NB4 (cell line): ENCODE measurements around the gene TNNC1.

Source experiments
- DNase-seq: peaks from one replicate; pipeline ENCODE4 v3.0.0; 2010; ENCODE audit warnings: low read depth
- H3K4me3 ChIP-seq: one replicate; pipeline ENCODE4 v1.5.1; 2011; ENCODE audit warnings: mild to moderate bottlenecking, low read depth, low read length, moderate library complexity
- MYC ChIP-seq: IDR thresholded peaks from 2 replicates; pipeline ENCODE4 v1.6.1; 2011; ENCODE audit warnings: low read depth, low read length
- POLR2A ChIP-seq: IDR thresholded peaks from 2 replicates; pipeline ENCODE4 v1.6.1; 2011; ENCODE audit warnings: mild to moderate bottlenecking; ENCODE audit not compliant: insufficient read length; ENCODE audit errors: extremely low read depth
- TF ChIP-seq, protein P1 (sequence below): IDR thresholded peaks from one replicate; pipeline ENCODE4 v1.5.1; 2012; ENCODE audit warnings: low read depth, low read length
- TF ChIP-seq, protein P2 (sequence below): IDR thresholded peaks from 2 replicates; pipeline ENCODE4 v1.6.1; 2011; ENCODE audit warnings: low read depth, low read length

TNNC1 gene

DNA sequence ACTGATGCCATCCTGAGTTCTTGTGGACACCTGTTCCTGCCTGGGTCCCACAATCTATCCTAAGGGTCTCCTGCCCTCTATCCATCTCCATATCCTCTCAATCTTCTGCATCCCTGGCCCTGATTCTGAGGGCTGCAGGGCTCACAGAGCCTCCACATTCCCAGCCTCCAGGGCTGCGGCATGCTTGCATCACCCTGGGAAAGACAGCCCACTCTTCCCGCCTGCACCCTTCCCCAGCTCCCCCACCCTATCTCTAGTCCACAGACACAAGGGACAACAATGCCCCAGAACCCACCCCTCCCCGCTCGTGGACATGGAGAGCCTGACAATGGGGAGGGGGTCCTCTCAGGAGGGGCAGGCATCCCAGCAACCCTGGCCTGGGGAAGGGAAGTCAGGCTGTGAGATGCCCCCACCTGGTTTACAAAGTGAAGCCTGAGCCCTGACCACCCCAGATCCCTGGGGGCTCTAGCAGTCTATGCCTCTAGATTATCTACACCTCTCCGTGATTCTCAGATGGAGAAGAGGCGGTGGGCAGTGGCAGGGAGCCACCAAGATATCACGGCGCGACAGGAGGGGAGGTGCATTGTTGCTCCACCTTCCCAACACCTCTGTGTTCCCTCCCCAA is 19.2 kb downstream of the TNNC1 start:
- H3K4me3 ChIP-seq = no peak overlapping the region
- TF ChIP-seq, protein P1, sequence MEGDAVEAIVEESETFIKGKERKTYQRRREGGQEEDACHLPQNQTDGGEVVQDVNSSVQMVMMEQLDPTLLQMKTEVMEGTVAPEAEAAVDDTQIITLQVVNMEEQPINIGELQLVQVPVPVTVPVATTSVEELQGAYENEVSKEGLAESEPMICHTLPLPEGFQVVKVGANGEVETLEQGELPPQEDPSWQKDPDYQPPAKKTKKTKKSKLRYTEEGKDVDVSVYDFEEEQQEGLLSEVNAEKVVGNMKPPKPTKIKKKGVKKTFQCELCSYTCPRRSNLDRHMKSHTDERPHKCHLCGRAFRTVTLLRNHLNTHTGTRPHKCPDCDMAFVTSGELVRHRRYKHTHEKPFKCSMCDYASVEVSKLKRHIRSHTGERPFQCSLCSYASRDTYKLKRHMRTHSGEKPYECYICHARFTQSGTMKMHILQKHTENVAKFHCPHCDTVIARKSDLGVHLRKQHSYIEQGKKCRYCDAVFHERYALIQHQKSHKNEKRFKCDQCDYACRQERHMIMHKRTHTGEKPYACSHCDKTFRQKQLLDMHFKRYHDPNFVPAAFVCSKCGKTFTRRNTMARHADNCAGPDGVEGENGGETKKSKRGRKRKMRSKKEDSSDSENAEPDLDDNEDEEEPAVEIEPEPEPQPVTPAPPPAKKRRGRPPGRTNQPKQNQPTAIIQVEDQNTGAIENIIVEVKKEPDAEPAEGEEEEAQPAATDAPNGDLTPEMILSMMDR = no peak
- TF ChIP-seq MYC = no peak
- TF ChIP-seq, protein P2, sequence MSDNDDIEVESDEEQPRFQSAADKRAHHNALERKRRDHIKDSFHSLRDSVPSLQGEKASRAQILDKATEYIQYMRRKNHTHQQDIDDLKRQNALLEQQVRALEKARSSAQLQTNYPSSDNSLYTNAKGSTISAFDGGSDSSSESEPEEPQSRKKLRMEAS = no peak
- no peak for TF ChIP-seq POLR2A
- DNase-seq = no peak

DNA sequence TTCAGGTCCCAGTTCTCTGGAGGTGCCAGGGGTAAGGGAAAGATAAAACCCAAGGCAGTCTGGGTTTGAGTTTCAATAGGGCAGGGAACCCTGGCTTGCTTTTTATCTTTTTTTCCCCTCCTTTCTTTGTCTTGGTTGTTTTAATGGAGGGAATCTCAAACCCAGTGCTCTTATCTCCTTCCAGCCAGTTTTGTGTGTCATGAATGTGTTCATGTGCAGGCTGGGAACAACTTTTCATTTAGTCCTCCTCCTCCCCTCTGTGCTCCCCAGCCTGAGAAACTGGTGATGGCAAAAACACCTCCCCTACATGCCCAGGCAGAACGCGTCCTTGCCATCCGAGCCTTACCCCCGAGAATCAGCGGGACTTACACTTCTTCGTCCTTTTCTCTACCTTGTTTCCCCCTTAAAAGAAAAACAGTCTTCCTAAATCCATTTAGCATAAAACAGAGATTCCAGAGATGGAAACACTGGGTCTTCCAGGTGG is 19.8 kb downstream of the TNNC1 start:
- TF ChIP-seq, protein P2 = no peak
- TF ChIP-seq MYC = no peak
- TF ChIP-seq POLR2A = no peak
- H3K4me3 ChIP-seq = no peak overlapping the region
- no peak for DNase-seq

DNA sequence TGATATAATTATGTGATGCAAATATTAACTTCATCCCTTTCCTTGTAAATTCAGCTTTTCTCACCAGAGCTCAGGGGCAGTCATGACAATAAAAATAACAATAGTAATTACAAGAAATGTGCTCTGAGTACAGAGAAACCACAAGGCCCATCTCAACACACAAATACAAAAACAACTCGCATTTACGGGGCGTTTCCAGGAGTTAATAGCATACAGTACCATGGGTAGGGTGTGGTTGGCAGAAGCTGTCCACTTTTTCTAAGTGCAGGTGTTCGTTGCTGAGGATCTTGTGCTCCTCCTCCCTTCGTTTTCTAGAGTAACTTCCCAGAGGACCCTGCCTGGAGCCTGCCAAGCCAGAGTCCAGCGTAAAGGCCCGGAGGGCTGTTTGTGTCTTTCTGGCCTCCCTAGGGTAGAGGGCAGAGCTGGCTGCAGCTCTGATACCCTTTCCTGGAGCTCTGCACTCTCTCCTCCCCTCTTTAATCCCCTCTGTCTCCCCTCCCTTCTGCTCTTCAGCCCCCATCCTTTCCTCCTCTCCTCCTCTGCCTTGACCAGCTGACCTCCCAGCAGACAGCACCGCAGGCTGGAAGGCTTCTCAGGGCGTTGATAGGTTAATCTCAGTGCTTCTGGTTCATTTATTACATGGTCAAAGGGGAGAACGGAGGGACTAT is 20.4 kb downstream of the TNNC1 start:
- TF ChIP-seq, protein P2 = no peak
- TF ChIP-seq, protein P1 = no peak
- no peak for TF ChIP-seq POLR2A
- TF ChIP-seq MYC = no peak
- no peak overlapping the region for H3K4me3 ChIP-seq
- DNase-seq = no peak

DNA sequence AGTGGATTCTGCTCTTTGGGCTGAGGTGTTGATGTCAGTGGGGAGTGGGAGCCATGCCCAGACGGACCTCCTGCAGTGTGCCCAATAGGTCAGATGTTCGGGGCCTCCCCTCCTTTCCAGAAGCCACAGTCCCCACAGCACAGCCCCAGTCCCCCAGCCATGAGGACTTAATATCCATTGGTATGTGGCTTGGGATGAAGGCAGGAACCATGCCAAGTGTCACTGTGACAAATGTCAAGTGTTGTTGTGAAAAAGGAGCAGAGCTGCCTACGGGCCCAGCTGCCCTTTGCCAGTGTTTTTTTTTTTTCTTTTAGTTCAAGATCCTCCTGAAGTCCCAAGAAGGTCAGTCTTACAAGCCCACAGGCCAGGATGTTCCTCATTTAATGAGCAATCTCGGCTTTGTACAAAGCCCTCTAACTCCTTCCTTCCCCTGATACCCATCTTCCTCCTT is 21.1 kb downstream of the TNNC1 start:
- no peak for DNase-seq
- no peak for TF ChIP-seq POLR2A
- TF ChIP-seq, protein P1 = no peak
- TF ChIP-seq, protein P2 = no peak
- no peak for TF ChIP-seq MYC
- no peak overlapping the region for H3K4me3 ChIP-seq

DNA sequence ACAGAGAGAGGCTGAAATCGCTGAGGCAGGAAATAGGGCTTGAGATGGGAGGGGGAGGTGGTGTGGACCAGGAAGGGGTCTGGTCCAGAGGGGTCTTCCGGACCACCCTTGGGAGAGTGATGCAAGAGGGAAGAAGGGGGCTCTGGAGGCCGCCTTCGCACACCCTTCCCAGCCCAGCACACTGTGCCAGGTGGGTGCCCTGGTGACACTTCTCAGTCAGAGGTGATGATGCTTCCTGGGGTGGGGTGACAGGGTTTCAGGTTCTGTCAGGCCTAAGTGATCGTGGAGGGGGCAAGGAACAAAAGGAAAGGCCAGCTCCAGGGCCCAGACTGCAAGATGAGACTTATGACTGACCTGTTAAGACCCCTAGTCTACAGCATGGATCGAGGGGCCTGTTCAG is 21.6 kb downstream of the TNNC1 start:
- H3K4me3 ChIP-seq = no peak overlapping the region
- TF ChIP-seq POLR2A (no peak), MYC (no peak)
- TF ChIP-seq, protein P2 = no peak
- TF ChIP-seq, protein P1 = no peak
- no peak for DNase-seq

DNA sequence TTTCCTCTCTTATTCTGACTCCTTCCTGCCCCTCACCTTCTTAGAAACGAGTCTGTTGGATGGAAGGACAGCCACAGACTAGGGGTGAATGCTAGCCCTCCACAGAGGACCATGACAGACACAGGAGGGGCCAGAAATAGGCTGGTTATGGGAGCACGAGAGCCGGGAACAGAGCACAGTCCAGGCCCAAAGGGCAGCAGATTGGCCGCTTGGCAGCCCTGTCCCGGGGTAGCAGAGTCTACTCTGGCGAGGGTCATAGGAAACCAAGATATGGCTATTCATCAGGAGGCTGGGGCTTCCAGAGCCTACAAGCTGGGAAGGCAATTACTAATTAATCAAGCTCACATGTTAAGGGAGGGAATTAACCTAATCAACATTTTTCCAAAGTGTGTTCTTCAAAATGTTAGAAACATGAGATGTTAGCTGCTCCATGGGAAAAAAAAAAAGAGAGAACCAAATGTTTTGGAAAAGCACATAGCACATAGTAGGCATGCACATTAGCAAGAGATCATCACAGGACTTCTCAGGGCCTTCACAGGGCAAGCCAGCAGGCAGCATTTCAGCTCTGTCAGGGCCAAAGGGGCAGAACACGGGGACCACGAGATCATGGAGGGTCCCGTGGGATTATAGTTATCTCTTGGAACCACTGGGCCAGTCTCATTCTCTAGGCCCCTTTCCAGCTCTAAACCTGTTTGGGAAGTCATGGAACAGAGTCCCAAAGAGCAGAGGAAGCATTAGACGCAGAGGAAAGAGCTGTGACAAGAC is 22.2 kb downstream of the TNNC1 start:
- DNase-seq = no peak
- no peak overlapping the region for H3K4me3 ChIP-seq
- TF ChIP-seq POLR2A (no peak), MYC (no peak)
- TF ChIP-seq, protein P2 = no peak
- TF ChIP-seq, protein P1 = no peak
